SU-DHL-6 (cell line): ENCODE results near the gene PGC.

Experiments used
- H2AFZ ChIP-seq: fragments of 200-600 bp; sonication (generic); 2 replicates; pipeline ENCODE4 v1.6.1; 2014; ENCODE audit warnings: low read depth, mild to moderate bottlenecking, moderate library complexity, mixed read lengths, antibody characterized with exemption, low read length; ENCODE audit not compliant: severe bottlenecking
- H3F3A ChIP-seq: fragments of 200-600 bp; shearing (Covaris generic); 2 replicates; pipeline ENCODE4 v1.6.0; 2016; ENCODE audit warnings: antibody characterized with exemption, mild to moderate bottlenecking; ENCODE audit not compliant: insufficient read depth
- H3K27ac ChIP-seq: fragments of 200-600 bp; sonication (generic); 2 replicates; pipeline ENCODE4 v1.5.1; 2016; ENCODE audit warnings: low read depth, mild to moderate bottlenecking, low read length, moderate library complexity, mixed read lengths
- H3K27me3 ChIP-seq: fragments of 200-600 bp; sonication (generic), shearing (Covaris generic); 2 replicates; pipeline ENCODE4 v1.6.0; 2014; ENCODE audit warnings: mild to moderate bottlenecking, low read length
- H3K36me3 ChIP-seq: fragments of 200-600 bp; sonication (generic); 2 replicates; pipeline ENCODE4 v1.6.1; 2014; ENCODE audit warnings: mild to moderate bottlenecking, low read length, mixed read lengths
- H3K4me2 ChIP-seq: fragments of 300-600, 200-600 bp; shearing (Covaris generic), sonication (generic); 2 replicates; pipeline ENCODE4 v1.6.0; 2014; ENCODE audit warnings: low read length, low read depth, mild to moderate bottlenecking; ENCODE audit not compliant: poor library complexity, severe bottlenecking
- H3K4me3 ChIP-seq: fragments of 200-600 bp; sonication (generic); 2 replicates; pipeline ENCODE4 v1.5.1; 2014; ENCODE audit warnings: antibody characterized with exemption, low read length, mild to moderate bottlenecking, mixed read lengths; ENCODE audit not compliant: insufficient read depth, poor library complexity, severe bottlenecking
- H3K79me2 ChIP-seq: fragments of 200-600 bp; sonication (generic); 2 replicates; pipeline ENCODE4 v1.6.1; 2014; ENCODE audit warnings: mild to moderate bottlenecking, low read length, moderate library complexity; ENCODE audit not compliant: insufficient read depth
- H3K9ac ChIP-seq: fragments of 200-600 bp; sonication (generic); 2 replicates; pipeline ENCODE4 v1.7.0; 2014; ENCODE audit warnings: mild to moderate bottlenecking, low read length
- H3K9me2 ChIP-seq: fragments of 200-600 bp; sonication (generic); replicated peaks from 2 replicates; pipeline ENCODE4 v1.6.1; 2014; ENCODE audit warnings: low read length; ENCODE audit not compliant: insufficient read depth
- H3K9me3 ChIP-seq: fragments of 200-600 bp; sonication (generic); 2 replicates; pipeline ENCODE4 v1.6.1; 2014; ENCODE audit warnings: low read length, mixed read lengths; ENCODE audit not compliant: insufficient read depth
- H4K20me1 ChIP-seq: fragments of 200-600 bp; sonication (generic); 2 replicates; pipeline ENCODE4 v1.6.1; 2014; ENCODE audit warnings: low read depth, mild to moderate bottlenecking, antibody characterized with exemption, low read length, moderate library complexity, mixed read lengths
- EZH2phosphoT487 ChIP-seq: fragments of 200-600 bp; sonication (generic), shearing (Covaris generic); conservative IDR thresholded peaks from 2 replicates; pipeline ENCODE4 v1.6.1; 2018; ENCODE audit warnings: mild to moderate bottlenecking, antibody characterized with exemption, low read length, moderate library complexity, mixed read lengths
- TF ChIP-seq, protein P1 (sequence below): fragments of 200-600 bp; sonication (generic); IDR thresholded peaks from one replicate; pipeline ENCODE4 v1.5.1; 2017; ENCODE audit warnings: antibody characterized with exemption, mild to moderate bottlenecking, low read length, moderate library complexity; ENCODE audit not compliant: insufficient read depth, poor library complexity, severe bottlenecking

Gene PGC

DNA sequence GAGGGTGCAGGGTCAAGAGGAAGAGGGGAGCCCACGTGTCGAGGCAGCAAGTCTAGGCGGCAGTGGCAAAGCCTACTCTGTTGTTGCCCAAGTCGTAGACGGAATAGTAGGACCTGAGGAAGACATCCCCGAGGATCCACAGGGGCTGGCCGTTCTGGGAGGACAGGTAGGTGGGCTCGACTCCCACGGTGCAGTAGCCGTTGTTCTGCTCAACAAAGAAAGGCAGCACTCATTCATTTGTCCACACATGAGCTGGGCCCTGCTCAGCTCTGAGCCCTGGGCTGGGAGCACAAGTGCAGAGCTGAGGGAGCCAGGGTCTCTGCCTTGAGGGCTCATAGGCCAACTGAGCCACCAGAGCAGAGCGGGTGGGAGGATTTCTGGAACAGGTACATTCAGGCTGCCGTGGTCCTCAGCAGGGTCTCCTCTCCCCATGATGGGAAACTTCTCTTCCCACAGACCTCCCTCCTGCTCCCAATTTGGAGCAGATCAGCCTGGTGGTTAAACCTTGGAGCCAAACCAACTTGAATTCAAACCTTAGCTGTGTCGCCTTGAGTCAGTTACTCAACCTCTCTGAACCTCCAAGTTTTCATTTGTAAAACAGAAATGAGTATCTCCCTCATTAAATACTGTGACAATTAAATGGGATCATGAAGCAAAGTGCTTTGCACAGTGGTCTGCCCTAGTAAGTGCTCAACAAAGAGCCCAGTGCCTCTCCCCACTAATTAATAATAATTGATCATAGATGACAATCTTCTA, 10.2 kb downstream of the PGC start:
- H2AFZ ChIP-seq, result no peak overlapping the region
- peaks cover 19% of the 10 kb centered on the region for H3F3A ChIP-seq
- H3K4me2 ChIP-seq, result no peak overlapping the region
- H3K9ac ChIP-seq, result no peak overlapping the region
- H3K36me3 ChIP-seq, result no peaks in the 10 kb centered on the region
- H3K4me3 ChIP-seq, result no peak overlapping the region
- H3K27ac ChIP-seq, result no peak overlapping the region
- no peaks in the 10 kb centered on the region for H3K9me2 ChIP-seq
- TF ChIP-seq, protein P1, sequence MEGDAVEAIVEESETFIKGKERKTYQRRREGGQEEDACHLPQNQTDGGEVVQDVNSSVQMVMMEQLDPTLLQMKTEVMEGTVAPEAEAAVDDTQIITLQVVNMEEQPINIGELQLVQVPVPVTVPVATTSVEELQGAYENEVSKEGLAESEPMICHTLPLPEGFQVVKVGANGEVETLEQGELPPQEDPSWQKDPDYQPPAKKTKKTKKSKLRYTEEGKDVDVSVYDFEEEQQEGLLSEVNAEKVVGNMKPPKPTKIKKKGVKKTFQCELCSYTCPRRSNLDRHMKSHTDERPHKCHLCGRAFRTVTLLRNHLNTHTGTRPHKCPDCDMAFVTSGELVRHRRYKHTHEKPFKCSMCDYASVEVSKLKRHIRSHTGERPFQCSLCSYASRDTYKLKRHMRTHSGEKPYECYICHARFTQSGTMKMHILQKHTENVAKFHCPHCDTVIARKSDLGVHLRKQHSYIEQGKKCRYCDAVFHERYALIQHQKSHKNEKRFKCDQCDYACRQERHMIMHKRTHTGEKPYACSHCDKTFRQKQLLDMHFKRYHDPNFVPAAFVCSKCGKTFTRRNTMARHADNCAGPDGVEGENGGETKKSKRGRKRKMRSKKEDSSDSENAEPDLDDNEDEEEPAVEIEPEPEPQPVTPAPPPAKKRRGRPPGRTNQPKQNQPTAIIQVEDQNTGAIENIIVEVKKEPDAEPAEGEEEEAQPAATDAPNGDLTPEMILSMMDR, result no peak
- no peak for TF ChIP-seq EZH2phosphoT487
- no peaks in the 10 kb centered on the region for H3K9me3 ChIP-seq
- H3K27me3 ChIP-seq, result no peaks in the 10 kb centered on the region
- no peaks in the 10 kb centered on the region for H4K20me1 ChIP-seq
- peaks cover 16% of the 10 kb centered on the region for H3K79me2 ChIP-seq

DNA sequence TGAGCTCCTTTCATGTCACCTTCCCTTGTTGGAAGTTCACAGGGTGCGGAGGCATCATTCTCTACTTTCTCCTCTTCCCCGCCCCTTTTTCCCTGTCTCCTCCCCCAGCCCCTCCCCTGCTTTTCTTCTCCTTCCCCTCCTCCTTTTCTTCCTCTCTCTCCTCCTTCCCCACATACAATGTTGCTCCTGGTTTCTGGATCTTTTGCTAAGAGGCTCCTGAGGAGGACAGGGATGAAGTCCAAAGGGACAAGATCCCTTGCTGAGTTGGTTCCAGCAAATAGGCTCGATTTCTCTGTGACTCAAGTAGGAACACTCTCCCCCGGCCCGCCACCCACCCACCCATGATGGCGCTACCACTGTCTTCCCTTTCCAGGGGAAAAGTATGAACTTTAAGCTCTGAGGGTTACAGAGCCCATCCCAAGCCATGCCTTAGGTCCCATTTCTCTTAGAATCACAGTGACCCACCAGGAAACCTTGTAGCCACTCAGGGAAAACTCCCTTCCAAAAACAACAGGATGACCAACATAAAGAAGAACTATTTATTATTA, 10.9 kb downstream of the PGC start:
- H2AFZ ChIP-seq, result no peak overlapping the region
- no peaks in the 10 kb centered on the region for H3K9me3 ChIP-seq
- H3K79me2 ChIP-seq, result peaks cover 23% of the 10 kb centered on the region
- H3K9me2 ChIP-seq, result no peaks in the 10 kb centered on the region
- H3K9ac ChIP-seq, result no peak overlapping the region
- H3K36me3 ChIP-seq, result no peaks in the 10 kb centered on the region
- H3K4me3 ChIP-seq, result no peak overlapping the region
- no peaks in the 10 kb centered on the region for H4K20me1 ChIP-seq
- no peak overlapping the region for H3K27ac ChIP-seq
- H3K4me2 ChIP-seq, result peak overlapping the region; percentile 79
- no peaks in the 10 kb centered on the region for H3K27me3 ChIP-seq
- H3F3A ChIP-seq, result peaks cover 21% of the 10 kb centered on the region
- no peak for TF ChIP-seq EZH2phosphoT487
- TF ChIP-seq, protein P1, result no peak

DNA sequence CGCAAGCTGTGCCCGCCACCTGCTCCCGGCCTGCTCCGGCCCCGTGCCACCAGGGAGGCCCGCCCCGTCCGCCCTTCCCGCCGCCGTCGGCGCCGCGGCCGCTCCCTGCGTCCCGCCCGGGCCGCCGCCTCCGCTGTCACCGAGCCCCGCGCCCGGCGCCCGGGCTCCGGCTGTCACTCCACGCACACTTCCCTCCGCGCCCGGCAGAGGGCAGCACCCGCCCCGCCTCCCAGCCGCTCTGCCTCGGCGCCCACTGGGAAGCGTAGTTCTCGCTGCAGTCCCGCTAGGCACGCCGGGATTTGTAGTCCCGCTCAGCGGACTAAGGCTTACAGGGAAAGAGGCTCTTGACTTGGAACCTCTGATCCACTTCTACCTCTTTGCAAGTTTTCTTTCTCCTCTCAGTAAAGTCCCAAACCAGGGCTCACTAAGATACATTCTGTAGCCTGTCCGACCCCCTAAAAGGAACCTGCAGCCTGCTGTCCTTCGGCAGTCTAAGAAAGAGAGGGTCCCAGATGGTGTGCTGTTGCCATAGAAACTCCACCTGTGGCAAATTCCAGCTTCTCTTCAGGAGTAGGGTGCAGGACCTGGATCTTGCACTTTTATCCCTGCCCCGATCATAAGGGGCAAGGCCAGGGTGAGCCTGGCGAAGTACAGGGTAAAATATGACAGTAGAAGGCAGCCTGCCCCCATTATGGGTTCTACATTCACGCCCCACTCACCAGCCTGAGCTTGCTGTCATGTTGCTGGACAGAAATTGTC, 11.6 kb downstream of the PGC start, which contains the start of gene TFEB:
TFEB (minus strand) TSS at position 182 of the 759 bp plus-strand sequence. CDS start 44,395 bp downstream, outside the sequence.
- no peaks in the 10 kb centered on the region for H3K9me3 ChIP-seq
- TF ChIP-seq EZH2phosphoT487, result no peak
- TF ChIP-seq, protein P1, result peak; percentile 94
- H3K27me3 ChIP-seq, result no peaks in the 10 kb centered on the region
- peak within 1 kb of the TSS; percentile 79 for H3K4me2 ChIP-seq
- H3K27ac ChIP-seq, result peak within 1 kb of the TSS; percentile 93
- H2AFZ ChIP-seq, result peak within 1 kb of the TSS; percentile 38
- no peaks in the 10 kb centered on the region for H3K36me3 ChIP-seq
- H3K4me3 ChIP-seq, result peak within 1 kb of the TSS; percentile 61
- H3K9me2 ChIP-seq, result no peaks in the 10 kb centered on the region
- peaks cover 21% of the 10 kb centered on the region for H3F3A ChIP-seq
- H4K20me1 ChIP-seq, result no peaks in the 10 kb centered on the region
- H3K79me2 ChIP-seq, result peaks cover 30% of the 10 kb centered on the region
- peak within 1 kb of the TSS; percentile 78 for H3K9ac ChIP-seq
